Measurements from ENCODE around the gene KLHL29. TPM values are rescaled to one million over a fixed set of nuclear protein-coding genes. Genes with fewer than 3 reads are reported as not detected.

The KLHL29 gene
- total RNA-seq, 1 donor from 2014 or later = 5.5 TPM

DNA sequence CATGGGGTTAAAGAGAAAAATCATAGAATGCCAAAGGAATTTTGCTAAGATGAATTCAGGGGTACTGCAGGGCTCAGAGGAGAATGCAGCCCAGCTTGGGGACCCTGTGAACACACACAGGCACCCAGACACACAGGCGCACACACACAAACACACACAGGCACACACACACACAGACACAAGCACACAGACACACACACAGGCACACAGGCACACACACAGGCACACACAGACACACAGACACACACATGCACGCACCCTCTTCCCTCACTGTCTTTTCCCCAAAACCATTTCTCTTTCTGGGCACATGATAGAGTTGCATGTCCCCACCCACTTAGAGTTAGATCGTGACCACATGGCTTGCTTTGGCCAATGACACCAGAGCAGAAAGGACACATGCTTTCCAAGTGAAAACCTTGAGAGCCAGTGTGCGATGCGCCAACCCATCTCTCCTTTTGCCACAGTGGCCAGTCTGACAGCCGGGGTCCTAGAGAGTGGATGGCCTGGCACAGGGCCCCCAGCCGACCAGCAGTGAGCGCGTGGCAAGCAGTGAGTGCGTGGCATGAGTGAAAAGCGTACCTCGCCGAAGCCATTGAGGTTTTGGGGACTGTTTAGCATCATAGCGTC, 163.3 kb downstream of the KLHL29 start:
- Histone ChIP-seq H3K27me3 (ENCODE audit: insufficient read depth, low read length) (peaks cover 2% of the 10 kb centered on the region), H3K9me3 (ENCODE audit: insufficient read depth, low read depth, low read length) (no peaks in the 10 kb centered on the region), H4K20me1 (ENCODE audit: insufficient read depth, low read length) (no peaks in the 10 kb centered on the region), H2AFZ (ENCODE audit: low read depth, low read length) (no peak overlapping the region), H3K4me2 (ENCODE audit: low read length) (no peak overlapping the region), H3K36me3 (ENCODE audit: insufficient read depth, low read length) (no peaks in the 10 kb centered on the region), H3K9ac (ENCODE audit: low read length) (no peak overlapping the region), H3K4me1 (ENCODE audit: insufficient read depth, low read length) (peaks cover 20% of the 10 kb centered on the region), H3K79me2 (ENCODE audit: insufficient read depth, low read length) (no peaks in the 10 kb centered on the region), H3K4me3 (ENCODE audit: insufficient read depth, low read depth, low read length) (no peak overlapping the region), H3K27ac (ENCODE audit: low read depth, low read length) (no peak overlapping the region)
- Mint-ChIP-seq H3K4me3 (ENCODE audit: unreplicated experiment) (no peak overlapping the region), H3K27ac (ENCODE audit: unreplicated experiment) (no peak overlapping the region), H3K9me3 (ENCODE audit: unreplicated experiment) (peaks cover 4% of the 10 kb centered on the region), H3K27me3 (ENCODE audit: low read depth, unreplicated experiment) (peaks cover 70% of the 10 kb centered on the region), H3K4me1 (ENCODE audit: low read depth, unreplicated experiment) (peaks cover 18% of the 10 kb centered on the region), H3K36me3 (ENCODE audit: low read depth, unreplicated experiment) (peaks cover 3% of the 10 kb centered on the region)
- FAIRE-seq = no peak
- TF ChIP-seq EZH2 (IDR thresholded peaks at IDR 0.05; ENCODE audit: insufficient read depth, low read length) = no peak
- TF ChIP-seq, protein P1, sequence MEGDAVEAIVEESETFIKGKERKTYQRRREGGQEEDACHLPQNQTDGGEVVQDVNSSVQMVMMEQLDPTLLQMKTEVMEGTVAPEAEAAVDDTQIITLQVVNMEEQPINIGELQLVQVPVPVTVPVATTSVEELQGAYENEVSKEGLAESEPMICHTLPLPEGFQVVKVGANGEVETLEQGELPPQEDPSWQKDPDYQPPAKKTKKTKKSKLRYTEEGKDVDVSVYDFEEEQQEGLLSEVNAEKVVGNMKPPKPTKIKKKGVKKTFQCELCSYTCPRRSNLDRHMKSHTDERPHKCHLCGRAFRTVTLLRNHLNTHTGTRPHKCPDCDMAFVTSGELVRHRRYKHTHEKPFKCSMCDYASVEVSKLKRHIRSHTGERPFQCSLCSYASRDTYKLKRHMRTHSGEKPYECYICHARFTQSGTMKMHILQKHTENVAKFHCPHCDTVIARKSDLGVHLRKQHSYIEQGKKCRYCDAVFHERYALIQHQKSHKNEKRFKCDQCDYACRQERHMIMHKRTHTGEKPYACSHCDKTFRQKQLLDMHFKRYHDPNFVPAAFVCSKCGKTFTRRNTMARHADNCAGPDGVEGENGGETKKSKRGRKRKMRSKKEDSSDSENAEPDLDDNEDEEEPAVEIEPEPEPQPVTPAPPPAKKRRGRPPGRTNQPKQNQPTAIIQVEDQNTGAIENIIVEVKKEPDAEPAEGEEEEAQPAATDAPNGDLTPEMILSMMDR (IDR thresholded peaks at IDR 0.05; ENCODE audit: insufficient read depth, low read depth, low read length) = no peak
- no peak for DNase-seq (ENCODE audit: low read depth)

DNA sequence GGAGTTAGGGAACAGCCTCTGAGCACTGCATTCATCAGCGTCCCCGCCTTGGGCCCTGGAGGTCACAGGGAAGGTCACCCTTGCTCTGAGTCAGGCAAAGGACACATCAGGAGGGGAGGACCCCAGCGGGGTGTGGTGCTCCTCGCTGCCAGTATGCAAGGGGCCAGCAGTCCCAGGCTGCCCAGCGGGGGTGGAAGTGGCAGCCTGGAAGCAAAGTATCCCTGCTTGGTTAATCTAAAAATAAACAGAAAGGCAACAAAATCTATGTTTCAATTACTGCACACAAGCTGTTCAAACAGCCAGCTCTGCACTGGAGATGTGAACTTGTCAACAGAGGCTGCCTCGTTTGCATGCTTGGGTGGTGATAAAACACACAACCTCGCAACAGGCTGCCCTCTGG, 164.1 kb downstream of the KLHL29 start:
- H2AFZ ChIP-seq (ENCODE audit: low read depth, low read length) = no peak overlapping the region
- Mint-ChIP-seq H3K9me3 (ENCODE audit: unreplicated experiment) (peaks cover 4% of the 10 kb centered on the region), H3K27me3 (ENCODE audit: low read depth, unreplicated experiment) (peaks cover 62% of the 10 kb centered on the region), H3K27ac (ENCODE audit: unreplicated experiment) (no peak overlapping the region), H3K36me3 (ENCODE audit: low read depth, unreplicated experiment) (peaks cover 2% of the 10 kb centered on the region), H3K4me1 (ENCODE audit: low read depth, unreplicated experiment) (peaks cover 18% of the 10 kb centered on the region), H3K4me3 (ENCODE audit: unreplicated experiment) (no peak overlapping the region)
- peak overlapping the region; percentile 30 for H3K4me2 ChIP-seq (ENCODE audit: low read length)
- peaks cover 20% of the 10 kb centered on the region for H3K4me1 ChIP-seq (ENCODE audit: insufficient read depth, low read length)
- H3K4me3 ChIP-seq (ENCODE audit: insufficient read depth, low read depth, low read length) = no peak overlapping the region
- no peaks in the 10 kb centered on the region for H3K9me3 ChIP-seq (ENCODE audit: insufficient read depth, low read depth, low read length)
- H4K20me1 ChIP-seq (ENCODE audit: insufficient read depth, low read length) = no peaks in the 10 kb centered on the region
- no peak overlapping the region for H3K9ac ChIP-seq (ENCODE audit: low read length)
- H3K36me3 ChIP-seq (ENCODE audit: insufficient read depth, low read length) = no peaks in the 10 kb centered on the region
- H3K79me2 ChIP-seq (ENCODE audit: insufficient read depth, low read length) = no peaks in the 10 kb centered on the region
- no peak for FAIRE-seq
- H3K27me3 ChIP-seq (ENCODE audit: insufficient read depth, low read length) = no peaks in the 10 kb centered on the region
- DNase-seq (ENCODE audit: low read depth) = no peak
- no peak overlapping the region for H3K27ac ChIP-seq (ENCODE audit: low read depth, low read length)
- TF ChIP-seq, protein P1 (IDR thresholded peaks at IDR 0.05; ENCODE audit: insufficient read depth, low read depth, low read length) = no peak
- TF ChIP-seq EZH2 (IDR thresholded peaks at IDR 0.05; ENCODE audit: insufficient read depth, low read length) = no peak

DNA sequence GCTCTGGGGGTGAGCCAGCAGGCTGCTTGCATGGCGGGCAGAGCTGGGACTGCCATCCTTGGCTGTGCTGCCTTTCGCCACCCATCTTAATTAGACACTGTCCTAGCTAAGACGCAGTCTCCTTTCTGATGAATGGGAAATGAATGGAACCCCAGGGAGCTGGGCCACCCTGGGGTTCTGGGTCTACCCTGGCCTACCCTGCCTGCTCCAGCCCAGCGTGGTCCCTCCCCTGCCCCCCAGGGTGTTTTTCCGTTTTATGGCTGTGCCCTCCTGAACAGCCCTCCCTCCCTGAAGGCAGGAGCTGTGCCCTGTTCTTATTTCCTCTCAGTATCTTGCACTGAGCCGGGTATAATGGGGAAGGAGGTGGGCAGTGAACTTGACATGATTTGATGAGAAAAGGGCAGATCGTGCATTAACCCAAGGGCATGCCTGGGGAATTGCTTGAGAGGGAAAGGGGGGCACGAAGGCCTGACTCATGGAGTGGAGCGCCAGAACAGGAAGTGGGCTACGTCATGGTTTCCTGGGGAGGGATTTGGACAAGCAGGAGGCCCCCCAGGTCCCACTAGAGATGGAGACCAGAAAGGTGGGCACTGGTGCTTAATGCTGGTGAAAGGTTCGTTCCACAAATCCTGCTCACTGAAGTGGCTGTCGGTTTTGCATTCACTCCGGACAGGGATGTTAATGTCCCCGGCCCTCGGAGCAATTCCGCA, 165.0 kb downstream of the KLHL29 start:
- DNase-seq (ENCODE audit: low read depth) (peak; percentile 58), FAIRE-seq (no peak)
- Mint-ChIP-seq H3K27me3 (ENCODE audit: low read depth, unreplicated experiment) (peaks cover 58% of the 10 kb centered on the region), H3K4me1 (ENCODE audit: low read depth, unreplicated experiment) (peaks cover 14% of the 10 kb centered on the region), H3K4me3 (ENCODE audit: unreplicated experiment) (no peak overlapping the region), H3K27ac (ENCODE audit: unreplicated experiment) (no peak overlapping the region), H3K9me3 (ENCODE audit: unreplicated experiment) (peaks cover 2% of the 10 kb centered on the region), H3K36me3 (ENCODE audit: low read depth, unreplicated experiment) (peaks cover 2% of the 10 kb centered on the region)
- H2AFZ ChIP-seq (ENCODE audit: low read depth, low read length) = peak overlapping the region; percentile 58
- H3K4me1 ChIP-seq (ENCODE audit: insufficient read depth, low read length) = peaks cover 20% of the 10 kb centered on the region
- H3K27me3 ChIP-seq (ENCODE audit: insufficient read depth, low read length) = no peaks in the 10 kb centered on the region
- peak overlapping the region; percentile 74 for H3K4me2 ChIP-seq (ENCODE audit: low read length)
- no peak overlapping the region for H3K9ac ChIP-seq (ENCODE audit: low read length)
- TF ChIP-seq, protein P1 (IDR thresholded peaks at IDR 0.05; ENCODE audit: insufficient read depth, low read depth, low read length) = no peak
- no peak for TF ChIP-seq EZH2 (IDR thresholded peaks at IDR 0.05; ENCODE audit: insufficient read depth, low read length)
- H3K4me3 ChIP-seq (ENCODE audit: insufficient read depth, low read depth, low read length) = no peak overlapping the region
- no peak overlapping the region for H3K27ac ChIP-seq (ENCODE audit: low read depth, low read length)
- no peaks in the 10 kb centered on the region for H3K9me3 ChIP-seq (ENCODE audit: insufficient read depth, low read depth, low read length)
- H3K79me2 ChIP-seq (ENCODE audit: insufficient read depth, low read length) = no peaks in the 10 kb centered on the region
- no peaks in the 10 kb centered on the region for H4K20me1 ChIP-seq (ENCODE audit: insufficient read depth, low read length)
- no peaks in the 10 kb centered on the region for H3K36me3 ChIP-seq (ENCODE audit: insufficient read depth, low read length)
